ENCODE results near the gene ZC3HAV1L. TPM values are rescaled to one million over a fixed set of nuclear protein-coding genes. Genes with fewer than 3 reads are reported as not detected.
"Not testable (repeated sequence)": the region's sequence is repeated elsewhere in the genome, so short reads cannot be mapped to it uniquely, and the experiment has no call there.

The ZC3HAV1L gene
- total RNA-seq, 2 donors from 2014 or later: 23.6 to 32.4 TPM

- ATAC-seq (replicated peaks); H3K9me3 Mint-ChIP-seq; H3K4me3 Mint-ChIP-seq; H3K4me1 Mint-ChIP-seq; H3K27ac Mint-ChIP-seq; H3K36me3 Mint-ChIP-seq (ENCODE audit: low read depth): not testable (repeated sequence)
- peaks cover 40% of the 10 kb centered on the region for H3K27me3 Mint-ChIP-seq
Measured at GRCh38 chr7:138976161-138976560, 59.7 kb downstream of the ZC3HAV1L start.

Other genes starting within 250 kb of the ZC3HAV1L start
- gene TMEM213, start 238.0 kb downstream of the ZC3HAV1L start, total RNA-seq: under 1 TPM in 1 of 2 donors, not detected in 1; 0.50 TPM
- gene ATP6V0A4, start 237.8 kb downstream of the ZC3HAV1L start, total RNA-seq: 1 to 10 TPM in 1 of 2 donors, under 1 TPM in 1; 0.42 to 5.5 TPM
- gene KIAA1549, start 54.7 kb downstream of the ZC3HAV1L start, total RNA-seq: 1 to 10 TPM; 1.1 to 1.2 TPM
- 100 to 1,000 TPM; 111 to 150 TPM for gene ZC3HAV1, start 73.7 kb upstream of the ZC3HAV1L start, total RNA-seq
- gene UBN2, start 195.2 kb upstream of the ZC3HAV1L start, total RNA-seq: 10 to 100 TPM; 11.8 to 16.2 TPM